Activated T-cell treated with anti-CD3 and anti-CD28 coated beads, Interleukin-2, amount 50 U/mL, for 72 hours (primary cell): ENCODE results near the gene NPFFR1. TPM values are rescaled to one million over a fixed set of nuclear protein-coding genes. Genes with fewer than 3 reads are reported as not detected.
"Not testable (repeated sequence)": the region's sequence is repeated elsewhere in the genome, so short reads cannot be mapped to it uniquely, and the experiment has no call there.

Source experiments
- ATAC-seq, 2 donors: fragments of 150-1000 bp; cut with Tn5 transposase; replicated peaks in 1 of 2; 2 replicates each; pipeline ENCODE4 v1.10.0; 2021; ENCODE audit warnings: moderate library complexity in 2 of 2, mild to moderate bottlenecking in 1 of 2
- DNase-seq, 2 donors: peaks; one replicate each; pipeline ENCODE4 v3.0.0; 2021 to 2022; ENCODE audit warnings: mixed read lengths in 1 of 2
- H3K27ac Mint-ChIP-seq: one replicate; pipeline ENCODE4 v1.8.0; 2022; ENCODE audit warnings: mild to moderate bottlenecking, moderate library complexity, mixed read lengths
- H3K27me3 Mint-ChIP-seq: one replicate; pipeline ENCODE4 v1.8.0; 2022; ENCODE audit warnings: low read depth, mixed read lengths
- H3K36me3 Mint-ChIP-seq, 2 donors: one replicate each; pipeline ENCODE4 v1.8.0; 2022; ENCODE audit warnings: mixed read lengths in 2 of 2, mild to moderate bottlenecking in 1 of 2; ENCODE audit not compliant: insufficient read depth in 2 of 2
- H3K4me1 Mint-ChIP-seq: one replicate; pipeline ENCODE4 v1.8.0; 2022; ENCODE audit warnings: low read depth, mixed read lengths
- H3K4me3 Mint-ChIP-seq, 2 donors: one replicate each; pipeline ENCODE4 v1.8.0; 2022; ENCODE audit warnings: mild to moderate bottlenecking in 2 of 2, mixed read lengths in 2 of 2, moderate library complexity in 2 of 2
- H3K9me3 Mint-ChIP-seq, 2 donors: one replicate each; pipeline ENCODE4 v1.8.0; 2022; ENCODE audit warnings: mixed read lengths in 2 of 2
- total RNA-seq, 2 donors: library from RNA; stranded (reverse); gene quantifications; one replicate each; pipeline ENCODE4 v1.2.3, GENCODE V29; 2022

NPFFR1 gene
- total RNA-seq, 2 donors from 2014 or later, result 0.02 TPM; not detected in 1

- Mint-ChIP-seq H3K4me1 (peaks cover 10% of the 10 kb centered on the region), H3K4me3 (peak overlapping the region; percentile 11 to 80), H3K9me3 (peaks cover 3 to 6% of the 10 kb centered on the region in 2 donors), H3K27ac (no peak overlapping the region), H3K27me3 (peaks cover 51% of the 10 kb centered on the region), H3K36me3 (peaks cover 4% of the 10 kb centered on the region in 2 donors)
- DNase-seq, result no peak
- no peak for ATAC-seq
These were observed 27.3 kb downstream of the NPFFR1 start for GRCh38 chr10:70256463-70256862.

GRCh38 chr10:70255329-70256299 lies 28.2 kb downstream of the NPFFR1 start:
- ATAC-seq, result peak; percentile 63 to 83
- no peak overlapping the region for H3K27ac Mint-ChIP-seq
- H3K27me3 Mint-ChIP-seq, result peaks cover 50% of the 10 kb centered on the region
- peak overlapping the region; percentile 66 to 80 for H3K4me3 Mint-ChIP-seq
- peak in 1 of 2 donors; percentile 31 for DNase-seq
- H3K9me3 Mint-ChIP-seq, result peaks cover 0 to 1% of the 10 kb centered on the region in 2 donors
- peaks cover 10% of the 10 kb centered on the region for H3K4me1 Mint-ChIP-seq
- H3K36me3 Mint-ChIP-seq, result no peaks in the 10 kb centered on the region

- peak overlapping the region; percentile 66 to 80 for H3K4me3 Mint-ChIP-seq
- no peaks in the 10 kb centered on the region for H3K9me3 Mint-ChIP-seq
- no peak overlapping the region for H3K27ac Mint-ChIP-seq
- no peak for ATAC-seq
- H3K36me3 Mint-ChIP-seq, result no peaks in the 10 kb centered on the region
- H3K27me3 Mint-ChIP-seq, result peaks cover 58% of the 10 kb centered on the region
- DNase-seq, result no peak
- H3K4me1 Mint-ChIP-seq, result peaks cover 10% of the 10 kb centered on the region
These were observed 29.0 kb downstream of the NPFFR1 start for GRCh38 chr10:70254778-70255328.

GRCh38 chr10:70253878-70254765 lies 29.7 kb downstream of the NPFFR1 start:
- Mint-ChIP-seq H3K9me3 (no peaks in the 10 kb centered on the region), H3K4me1 (peaks cover 10% of the 10 kb centered on the region), H3K4me3 (peak overlapping the region in 1 of 2 donors; percentile 6), H3K36me3 (no peaks in the 10 kb centered on the region), H3K27ac (no peak overlapping the region), H3K27me3 (peaks cover 52% of the 10 kb centered on the region)
- no peak for DNase-seq
- no peak for ATAC-seq

GRCh38 chr10:70250961-70251680 lies 32.7 kb downstream of the NPFFR1 start:
- Mint-ChIP-seq H3K36me3 (no peaks in the 10 kb centered on the region), H3K4me1 (peaks cover 7% of the 10 kb centered on the region), H3K4me3 (no peak overlapping the region), H3K27ac (no peak overlapping the region), H3K9me3 (no peaks in the 10 kb centered on the region), H3K27me3 (peaks cover 54% of the 10 kb centered on the region)
- DNase-seq (no peak), ATAC-seq (no peak)

- peaks cover 36% of the 10 kb centered on the region for H3K27me3 Mint-ChIP-seq
- no peak overlapping the region for H3K4me3 Mint-ChIP-seq
- H3K36me3 Mint-ChIP-seq, result no peaks in the 10 kb centered on the region
- no peaks in the 10 kb centered on the region for H3K9me3 Mint-ChIP-seq
- no peaks in the 10 kb centered on the region for H3K4me1 Mint-ChIP-seq
- H3K27ac Mint-ChIP-seq, result no peak overlapping the region
- no peak for ATAC-seq
- no peak for DNase-seq
These were observed 36.4 kb downstream of the NPFFR1 start for GRCh38 chr10:70247360-70247759.

- ATAC-seq, result no peak
- DNase-seq, result no peak
- H3K4me3 Mint-ChIP-seq, result no peak overlapping the region
- H3K36me3 Mint-ChIP-seq, result peaks cover 0 to 2% of the 10 kb centered on the region in 2 donors
- H3K27me3 Mint-ChIP-seq, result peaks cover 11% of the 10 kb centered on the region
- no peak overlapping the region for H3K27ac Mint-ChIP-seq
- peaks cover 5% of the 10 kb centered on the region for H3K4me1 Mint-ChIP-seq
- H3K9me3 Mint-ChIP-seq, result peaks cover 0 to 1% of the 10 kb centered on the region in 2 donors
These were observed 42.7 kb downstream of the NPFFR1 start for GRCh38 chr10:70241081-70241480.

GRCh38 chr10:70239986-70240385 lies 43.8 kb downstream of the NPFFR1 start:
- H3K36me3 Mint-ChIP-seq, ATAC-seq: not testable (repeated sequence)

GRCh38 chr10:70239077-70239976 lies 44.5 kb downstream of the NPFFR1 start:
- H3K4me3 Mint-ChIP-seq, H3K27ac Mint-ChIP-seq, H3K9me3 Mint-ChIP-seq, H3K27me3 Mint-ChIP-seq, H3K36me3 Mint-ChIP-seq, ATAC-seq, DNase-seq: not testable (repeated sequence)
- H3K4me1 Mint-ChIP-seq, result peaks cover 16% of the 10 kb centered on the region

More at GRCh38 chr10:70239986-70240385, 43.8 kb downstream of the NPFFR1 start:
- not testable (repeated sequence) for DNase-seq, H3K4me1 Mint-ChIP-seq, H3K27me3 Mint-ChIP-seq, H3K4me3 Mint-ChIP-seq, H3K9me3 Mint-ChIP-seq, H3K27ac Mint-ChIP-seq

- H3K4me1 Mint-ChIP-seq, result peaks cover 23% of the 10 kb centered on the region
- not testable (repeated sequence) for H3K4me3 Mint-ChIP-seq, H3K9me3 Mint-ChIP-seq, H3K27ac Mint-ChIP-seq, ATAC-seq, H3K36me3 Mint-ChIP-seq, DNase-seq, H3K27me3 Mint-ChIP-seq
These were observed 45.8 kb downstream of the NPFFR1 start for GRCh38 chr10:70237958-70238536.

GRCh38 chr10:70234668-70235447 lies 48.9 kb downstream of the NPFFR1 start:
- no peak for ATAC-seq
- Mint-ChIP-seq H3K36me3 (peaks cover 2 to 3% of the 10 kb centered on the region in 2 donors), H3K4me1 (peaks cover 38% of the 10 kb centered on the region)

More at GRCh38 chr10:70234668-70235447, 48.9 kb downstream of the NPFFR1 start:
- Mint-ChIP-seq H3K9me3 (no peaks in the 10 kb centered on the region), H3K4me3 (peak overlapping the region; percentile 31 to 51), H3K27me3 (no peaks in the 10 kb centered on the region), H3K27ac (no peak overlapping the region)
- DNase-seq, result no peak
